ENCODE measurements around the gene EQTN. TPM values are rescaled to one million over a fixed set of nuclear protein-coding genes. Genes with fewer than 3 reads are reported as not detected.

Gene EQTN
- total and polyA plus RNA-seq, 4 donors = 0.08 to 0.14 TPM; not detected in 2

DNA sequence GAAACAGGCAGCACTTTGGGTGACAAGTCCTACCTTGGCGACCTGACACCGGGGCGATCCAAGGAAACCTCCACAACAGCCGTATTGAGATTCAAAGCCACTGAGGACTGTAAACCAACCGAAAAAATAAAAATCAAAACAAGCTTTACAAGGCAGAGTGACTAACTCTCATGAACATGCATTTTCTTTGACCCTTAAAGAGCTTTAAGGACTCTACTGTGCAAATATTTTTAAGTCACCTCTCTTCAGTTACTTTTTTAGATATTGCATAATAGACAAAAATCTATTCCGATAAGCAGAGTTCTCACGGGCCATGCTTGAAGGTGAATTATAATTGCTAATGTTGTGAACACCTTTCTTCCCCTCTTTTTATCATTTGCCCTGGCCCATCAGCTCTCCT, 38.3 kb downstream of the EQTN start:
- 87% methylated on average over 7 of the region's 7 CpGs for WGBS
- Histone ChIP-seq H3K27ac (ENCODE audit: low read depth in 1 of 2, low read length in 2 of 2) (no peak overlapping the region), H3K4me3 (ENCODE audit: low read depth in 1 of 3, low read length in 3 of 3) (no peak overlapping the region), H3K27me3 (ENCODE audit: control insufficient read depth in 4 of 4, insufficient read depth in 4 of 4, low read length in 3 of 4) (peaks cover 0 to 7% (median 0%) of the 10 kb centered on the region in 4 donors), H3K9ac (ENCODE audit: low read depth in 1 of 2, low read length in 2 of 2) (no peak overlapping the region), H3K4me1 (ENCODE audit: control insufficient read depth in 4 of 4, insufficient read depth in 4 of 4, low read length in 3 of 4) (no peaks in the 10 kb centered on the region), H3K36me3 (ENCODE audit: control insufficient read depth in 4 of 4, insufficient read depth in 3 of 4, low read depth in 1 of 4, low read length in 3 of 4) (no peaks in the 10 kb centered on the region), H3K9me3 (ENCODE audit: control insufficient read depth in 4 of 4, low read length in 3 of 4) (no peaks in the 10 kb centered on the region)
- DNase-seq (ENCODE audit: low spot score) = no peak
- TF ChIP-seq HNF4G (IDR thresholded peaks at IDR 0.05) (no peak), RXRA (IDR thresholded peaks at IDR 0.05) (no peak), NR2F2 (IDR thresholded peaks at IDR 0.05) (no peak), FOXA2 (IDR thresholded peaks at IDR 0.05) (no peak), HNF4A (conservative IDR thresholded peaks at IDR 0.05) (no peak), RAD21 (IDR thresholded peaks at IDR 0.05) (no peak), EGR1 (IDR thresholded peaks at IDR 0.05; ENCODE audit: low read depth in 2 of 2) (no peak), JUND (IDR thresholded peaks at IDR 0.05) (no peak)
- TF ChIP-seq, protein P1, sequence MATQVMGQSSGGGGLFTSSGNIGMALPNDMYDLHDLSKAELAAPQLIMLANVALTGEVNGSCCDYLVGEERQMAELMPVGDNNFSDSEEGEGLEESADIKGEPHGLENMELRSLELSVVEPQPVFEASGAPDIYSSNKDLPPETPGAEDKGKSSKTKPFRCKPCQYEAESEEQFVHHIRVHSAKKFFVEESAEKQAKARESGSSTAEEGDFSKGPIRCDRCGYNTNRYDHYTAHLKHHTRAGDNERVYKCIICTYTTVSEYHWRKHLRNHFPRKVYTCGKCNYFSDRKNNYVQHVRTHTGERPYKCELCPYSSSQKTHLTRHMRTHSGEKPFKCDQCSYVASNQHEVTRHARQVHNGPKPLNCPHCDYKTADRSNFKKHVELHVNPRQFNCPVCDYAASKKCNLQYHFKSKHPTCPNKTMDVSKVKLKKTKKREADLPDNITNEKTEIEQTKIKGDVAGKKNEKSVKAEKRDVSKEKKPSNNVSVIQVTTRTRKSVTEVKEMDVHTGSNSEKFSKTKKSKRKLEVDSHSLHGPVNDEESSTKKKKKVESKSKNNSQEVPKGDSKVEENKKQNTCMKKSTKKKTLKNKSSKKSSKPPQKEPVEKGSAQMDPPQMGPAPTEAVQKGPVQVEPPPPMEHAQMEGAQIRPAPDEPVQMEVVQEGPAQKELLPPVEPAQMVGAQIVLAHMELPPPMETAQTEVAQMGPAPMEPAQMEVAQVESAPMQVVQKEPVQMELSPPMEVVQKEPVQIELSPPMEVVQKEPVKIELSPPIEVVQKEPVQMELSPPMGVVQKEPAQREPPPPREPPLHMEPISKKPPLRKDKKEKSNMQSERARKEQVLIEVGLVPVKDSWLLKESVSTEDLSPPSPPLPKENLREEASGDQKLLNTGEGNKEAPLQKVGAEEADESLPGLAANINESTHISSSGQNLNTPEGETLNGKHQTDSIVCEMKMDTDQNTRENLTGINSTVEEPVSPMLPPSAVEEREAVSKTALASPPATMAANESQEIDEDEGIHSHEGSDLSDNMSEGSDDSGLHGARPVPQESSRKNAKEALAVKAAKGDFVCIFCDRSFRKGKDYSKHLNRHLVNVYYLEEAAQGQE (IDR thresholded peaks at IDR 0.05) = no peak
- TF ChIP-seq, protein P2, sequence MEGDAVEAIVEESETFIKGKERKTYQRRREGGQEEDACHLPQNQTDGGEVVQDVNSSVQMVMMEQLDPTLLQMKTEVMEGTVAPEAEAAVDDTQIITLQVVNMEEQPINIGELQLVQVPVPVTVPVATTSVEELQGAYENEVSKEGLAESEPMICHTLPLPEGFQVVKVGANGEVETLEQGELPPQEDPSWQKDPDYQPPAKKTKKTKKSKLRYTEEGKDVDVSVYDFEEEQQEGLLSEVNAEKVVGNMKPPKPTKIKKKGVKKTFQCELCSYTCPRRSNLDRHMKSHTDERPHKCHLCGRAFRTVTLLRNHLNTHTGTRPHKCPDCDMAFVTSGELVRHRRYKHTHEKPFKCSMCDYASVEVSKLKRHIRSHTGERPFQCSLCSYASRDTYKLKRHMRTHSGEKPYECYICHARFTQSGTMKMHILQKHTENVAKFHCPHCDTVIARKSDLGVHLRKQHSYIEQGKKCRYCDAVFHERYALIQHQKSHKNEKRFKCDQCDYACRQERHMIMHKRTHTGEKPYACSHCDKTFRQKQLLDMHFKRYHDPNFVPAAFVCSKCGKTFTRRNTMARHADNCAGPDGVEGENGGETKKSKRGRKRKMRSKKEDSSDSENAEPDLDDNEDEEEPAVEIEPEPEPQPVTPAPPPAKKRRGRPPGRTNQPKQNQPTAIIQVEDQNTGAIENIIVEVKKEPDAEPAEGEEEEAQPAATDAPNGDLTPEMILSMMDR (IDR thresholded peaks at IDR 0.05; ENCODE audit: low read depth, low read length, missing input control) = no peak
- TF ChIP-seq, protein P3, sequence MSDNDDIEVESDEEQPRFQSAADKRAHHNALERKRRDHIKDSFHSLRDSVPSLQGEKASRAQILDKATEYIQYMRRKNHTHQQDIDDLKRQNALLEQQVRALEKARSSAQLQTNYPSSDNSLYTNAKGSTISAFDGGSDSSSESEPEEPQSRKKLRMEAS (IDR thresholded peaks at IDR 0.05) = no peak

DNA sequence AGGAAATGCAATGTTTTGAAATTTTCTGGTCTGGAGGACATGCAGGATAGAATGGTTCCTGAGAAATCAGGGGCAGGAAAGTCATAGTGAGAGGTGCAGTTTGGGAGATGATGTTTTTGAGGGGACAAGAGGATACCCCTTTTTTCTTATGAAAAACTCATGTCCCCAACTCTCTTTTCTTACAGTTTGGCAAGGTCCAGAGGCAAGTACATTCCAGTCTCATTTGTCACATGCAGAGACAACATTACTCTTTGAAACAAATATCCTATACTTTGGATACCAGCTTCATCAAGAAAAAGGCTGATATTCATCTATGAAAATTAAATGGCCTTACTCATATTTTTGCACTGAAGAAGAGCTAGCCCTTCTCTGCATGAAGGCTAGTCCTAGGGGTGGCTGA, 48.2 kb downstream of the EQTN start:
- DNase-seq (ENCODE audit: low spot score) = no peak
- TF ChIP-seq FOXA1 (IDR thresholded peaks at IDR 0.05) = no peak
- TF ChIP-seq GABPA (IDR thresholded peaks at IDR 0.05 in 1 of 2, conservative IDR thresholded peaks at IDR 0.05 in 1 of 2) = no peak
- no peak for TF ChIP-seq NR2F2 (IDR thresholded peaks at IDR 0.05)
- TF ChIP-seq, protein P3 (IDR thresholded peaks at IDR 0.05) = no peak
- no peak for TF ChIP-seq FOXA2 (IDR thresholded peaks at IDR 0.05)
- TF ChIP-seq, protein P1 (IDR thresholded peaks at IDR 0.05) = no peak
- TF ChIP-seq RXRA (IDR thresholded peaks at IDR 0.05) = no peak
- TF ChIP-seq EGR1 (IDR thresholded peaks at IDR 0.05; ENCODE audit: low read depth in 2 of 2) = no peak
- TF ChIP-seq SP1 (IDR thresholded peaks at IDR 0.05) = no peak
- no peak for TF ChIP-seq HNF4A (conservative IDR thresholded peaks at IDR 0.05)
- TF ChIP-seq HNF4G (IDR thresholded peaks at IDR 0.05) = no peak
- TF ChIP-seq, protein P4, sequence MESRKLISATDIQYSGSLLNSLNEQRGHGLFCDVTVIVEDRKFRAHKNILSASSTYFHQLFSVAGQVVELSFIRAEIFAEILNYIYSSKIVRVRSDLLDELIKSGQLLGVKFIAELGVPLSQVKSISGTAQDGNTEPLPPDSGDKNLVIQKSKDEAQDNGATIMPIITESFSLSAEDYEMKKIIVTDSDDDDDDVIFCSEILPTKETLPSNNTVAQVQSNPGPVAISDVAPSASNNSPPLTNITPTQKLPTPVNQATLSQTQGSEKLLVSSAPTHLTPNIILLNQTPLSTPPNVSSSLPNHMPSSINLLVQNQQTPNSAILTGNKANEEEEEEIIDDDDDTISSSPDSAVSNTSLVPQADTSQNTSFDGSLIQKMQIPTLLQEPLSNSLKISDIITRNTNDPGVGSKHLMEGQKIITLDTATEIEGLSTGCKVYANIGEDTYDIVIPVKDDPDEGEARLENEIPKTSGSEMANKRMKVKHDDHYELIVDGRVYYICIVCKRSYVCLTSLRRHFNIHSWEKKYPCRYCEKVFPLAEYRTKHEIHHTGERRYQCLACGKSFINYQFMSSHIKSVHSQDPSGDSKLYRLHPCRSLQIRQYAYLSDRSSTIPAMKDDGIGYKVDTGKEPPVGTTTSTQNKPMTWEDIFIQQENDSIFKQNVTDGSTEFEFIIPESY (IDR thresholded peaks at IDR 0.05) = no peak
- no peak for TF ChIP-seq RAD21 (IDR thresholded peaks at IDR 0.05)
- TF ChIP-seq TAF1 (conservative IDR thresholded peaks at IDR 0.05) = no peak
- no peak for TF ChIP-seq JUND (IDR thresholded peaks at IDR 0.05)
- TF ChIP-seq, protein P5, sequence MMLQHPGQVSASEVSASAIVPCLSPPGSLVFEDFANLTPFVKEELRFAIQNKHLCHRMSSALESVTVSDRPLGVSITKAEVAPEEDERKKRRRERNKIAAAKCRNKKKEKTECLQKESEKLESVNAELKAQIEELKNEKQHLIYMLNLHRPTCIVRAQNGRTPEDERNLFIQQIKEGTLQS (IDR thresholded peaks at IDR 0.05) = no peak
- TF ChIP-seq YY1 (IDR thresholded peaks at IDR 0.05) = no peak

More for the DNA sequence above, 48.2 kb downstream of the EQTN start:
- peaks cover 0 to 2% (median 0%) of the 10 kb centered on the region in 4 donors for H3K27me3 ChIP-seq (ENCODE audit: control insufficient read depth in 4 of 4, insufficient read depth in 4 of 4, low read length in 3 of 4)
- no peaks in the 10 kb centered on the region for H3K36me3 ChIP-seq (ENCODE audit: control insufficient read depth in 4 of 4, insufficient read depth in 3 of 4, low read depth in 1 of 4, low read length in 3 of 4)
- H3K4me1 ChIP-seq (ENCODE audit: control insufficient read depth in 4 of 4, insufficient read depth in 4 of 4, low read length in 3 of 4) = no peaks in the 10 kb centered on the region
- H3K9me3 ChIP-seq (ENCODE audit: control insufficient read depth in 4 of 4, low read length in 3 of 4) = no peaks in the 10 kb centered on the region
- no peak overlapping the region for H3K27ac ChIP-seq (ENCODE audit: low read depth in 1 of 2, low read length in 2 of 2)
- no peak overlapping the region for H3K9ac ChIP-seq (ENCODE audit: low read depth in 1 of 2, low read length in 2 of 2)
- H3K4me3 ChIP-seq (ENCODE audit: low read depth in 1 of 3, low read length in 3 of 3) = no peak overlapping the region
